MM.1S (cell line): Measurements from ENCODE around the gene RNF217.

ENCODE experiments used
- DNase-seq: peaks from one replicate; pipeline ENCODE4 v3.0.0-alpha.2; 2015
- H2AFZ ChIP-seq: fragments of 300-600 bp; sonication (generic); 2 replicates; pipeline ENCODE4 v1.6.0; 2016; ENCODE audit warnings: antibody characterized with exemption, low read length
- H3F3A ChIP-seq: fragments of 300-600 bp; sonication (generic); 2 replicates; pipeline ENCODE4 v1.6.1; 2016; ENCODE audit warnings: mild to moderate bottlenecking, antibody characterized with exemption, low read length, moderate library complexity, mixed read lengths; ENCODE audit not compliant: insufficient read depth
- H3K27ac ChIP-seq: fragments of 300-600 bp; sonication (generic); 2 replicates; pipeline ENCODE4 v1.5.1; 2016; ENCODE audit warnings: mild to moderate bottlenecking, low read length
- H3K27me3 ChIP-seq: fragments of 300-600 bp; sonication (generic); replicated peaks from 2 replicates; pipeline ENCODE4 v1.6.0; 2016; ENCODE audit warnings: low read length; ENCODE audit not compliant: insufficient read depth
- H3K36me3 ChIP-seq: fragments of 300-600 bp; sonication (generic); replicated peaks from 2 replicates; pipeline ENCODE4 v1.6.1; 2016; ENCODE audit warnings: mild to moderate bottlenecking, low read length, mixed read lengths; ENCODE audit not compliant: insufficient read depth
- H3K4me1 ChIP-seq: fragments of 300-600 bp; sonication (generic); 2 replicates; pipeline ENCODE4 v1.6.1; 2016; ENCODE audit warnings: low read length, mixed read lengths
- H3K4me2 ChIP-seq: fragments of 300-600 bp; sonication (generic); 2 replicates; pipeline ENCODE4 v1.6.0; 2016; ENCODE audit warnings: low read depth, low read length
- H3K4me3 ChIP-seq: fragments of 300-600 bp; sonication (generic); 2 replicates; pipeline ENCODE4 v1.5.1; 2016; ENCODE audit warnings: low read length, mixed read lengths
- H3K79me2 ChIP-seq: fragments of 300-600 bp; sonication (generic); 2 replicates; pipeline ENCODE4 v1.6.1; 2016; ENCODE audit warnings: mixed run types, low read length, mixed read lengths
- H3K9ac ChIP-seq: fragments of 300-600 bp; sonication (generic); 2 replicates; pipeline ENCODE4 v1.6.1; 2016; ENCODE audit warnings: low read length, mixed read lengths
- H3K9me2 ChIP-seq: fragments of 300-600 bp; sonication (generic); replicated peaks from 2 replicates; pipeline ENCODE4 v1.6.1; 2016; ENCODE audit warnings: mild to moderate bottlenecking, low read length, mixed read lengths; ENCODE audit not compliant: insufficient read depth
- H3K9me3 ChIP-seq: fragments of 300-600 bp; sonication (generic); replicated peaks from 2 replicates; pipeline ENCODE4 v1.6.1; 2016; ENCODE audit warnings: mild to moderate bottlenecking, low read length, mixed read lengths; ENCODE audit not compliant: insufficient read depth
- H4K20me1 ChIP-seq: fragments of 300-600 bp; sonication (generic); 2 replicates; pipeline ENCODE4 v1.6.1; 2016; ENCODE audit warnings: mild to moderate bottlenecking, low read length, moderate library complexity, mixed read lengths; ENCODE audit not compliant: insufficient read depth
- CTCF ChIP-seq: fragments of 300-600 bp; sonication (generic); IDR thresholded peaks from 2 replicates; pipeline ENCODE4 v1.5.1; 2016; ENCODE audit warnings: antibody characterized with exemption, low read length, mixed read lengths
- EZH2 ChIP-seq: fragments of 300-600 bp; sonication (generic); optimal IDR thresholded peaks from 2 replicates; pipeline ENCODE3; 2017; ENCODE audit warnings: low read depth, mild to moderate bottlenecking, antibody characterized with exemption, low read length, mixed read lengths
- EZH2phosphoT487 ChIP-seq: fragments of 300-600 bp; sonication (generic); IDR thresholded peaks from 2 replicates; pipeline ENCODE4 v1.6.1; 2018; ENCODE audit warnings: antibody characterized with exemption, low read length

The RNF217 gene

GRCh38 chr6:125136378-125136777 is 174.1 kb downstream of the RNF217 start:
- no peaks in the 10 kb centered on the region for H3K79me2 ChIP-seq
- TF ChIP-seq EZH2phosphoT487 (no peak), EZH2 (no peak), CTCF (no peak)
- H3K9ac ChIP-seq: no peak overlapping the region
- H3K4me3 ChIP-seq: no peak overlapping the region
- no peak for DNase-seq
- no peaks in the 10 kb centered on the region for H3K27me3 ChIP-seq
- H3K27ac ChIP-seq: no peak overlapping the region
- no peaks in the 10 kb centered on the region for H3K4me1 ChIP-seq
- no peaks in the 10 kb centered on the region for H3K9me2 ChIP-seq
- no peaks in the 10 kb centered on the region for H3F3A ChIP-seq
- H2AFZ ChIP-seq: no peak overlapping the region
- no peaks in the 10 kb centered on the region for H3K9me3 ChIP-seq
- H3K36me3 ChIP-seq: no peaks in the 10 kb centered on the region
- H3K4me2 ChIP-seq: no peak overlapping the region
- H4K20me1 ChIP-seq: no peaks in the 10 kb centered on the region

DNA sequence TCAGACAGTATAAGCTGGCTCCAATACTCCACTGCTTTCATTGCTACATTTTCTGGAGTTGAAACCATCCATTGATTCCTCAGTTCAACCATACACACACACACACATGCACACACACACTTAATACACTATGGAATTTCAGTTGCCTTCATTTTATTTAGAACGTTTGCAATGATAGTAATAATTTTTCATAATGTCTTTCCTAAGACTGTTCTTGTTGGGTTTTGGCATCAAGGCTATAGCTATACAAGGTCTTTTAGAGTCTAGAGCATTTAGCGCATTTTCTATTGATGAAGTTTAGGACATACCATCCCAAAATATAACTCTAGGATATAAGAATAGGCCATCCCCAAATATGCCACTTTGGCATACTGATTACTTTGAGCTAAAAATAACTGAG is 175.8 kb downstream of the RNF217 start:
- TF ChIP-seq CTCF (no peak), EZH2 (no peak), EZH2phosphoT487 (no peak)
- H3K9me2 ChIP-seq: no peaks in the 10 kb centered on the region
- no peaks in the 10 kb centered on the region for H3K27me3 ChIP-seq
- H3K9me3 ChIP-seq: no peaks in the 10 kb centered on the region
- H3K9ac ChIP-seq: no peak overlapping the region
- H4K20me1 ChIP-seq: no peaks in the 10 kb centered on the region
- no peaks in the 10 kb centered on the region for H3K4me1 ChIP-seq
- H3K4me3 ChIP-seq: no peak overlapping the region
- H3K79me2 ChIP-seq: no peaks in the 10 kb centered on the region
- H3K4me2 ChIP-seq: no peak overlapping the region
- no peak for DNase-seq
- H2AFZ ChIP-seq: no peak overlapping the region
- no peak overlapping the region for H3K27ac ChIP-seq
- no peaks in the 10 kb centered on the region for H3K36me3 ChIP-seq
- H3F3A ChIP-seq: no peaks in the 10 kb centered on the region

- no peaks in the 10 kb centered on the region for H3K27me3 ChIP-seq
- H3K27ac ChIP-seq: no peak overlapping the region
- no peaks in the 10 kb centered on the region for H3K36me3 ChIP-seq
- no peak overlapping the region for H3K9ac ChIP-seq
- H4K20me1 ChIP-seq: no peaks in the 10 kb centered on the region
- no peaks in the 10 kb centered on the region for H3K79me2 ChIP-seq
- no peak overlapping the region for H3K4me2 ChIP-seq
- H3K4me1 ChIP-seq: no peaks in the 10 kb centered on the region
- H3K4me3 ChIP-seq: no peak overlapping the region
- H2AFZ ChIP-seq: no peak overlapping the region
- no peaks in the 10 kb centered on the region for H3K9me3 ChIP-seq
- no peak for DNase-seq
- no peaks in the 10 kb centered on the region for H3K9me2 ChIP-seq
- no peaks in the 10 kb centered on the region for H3F3A ChIP-seq
- no peak for TF ChIP-seq CTCF
- no peak for TF ChIP-seq EZH2
- no peak for TF ChIP-seq EZH2phosphoT487
Observed at GRCh38 chr6:125140808-125141207, 178.6 kb downstream of the RNF217 start.
